HG02623 (cell line): ENCODE data around the gene SYT5.

ENCODE experiments used
- ATAC-seq: cut with Tn5 transposase; IDR thresholded peaks from one replicate; pipeline ENCODE4 v1.9.1; 2021; ENCODE audit warnings: moderate library complexity; ENCODE audit not compliant: unreplicated experiment

Gene SYT5

GRCh38 chr19:55149078-55150003, 30.7 kb downstream of the SYT5 start, which contains the start of gene TNNT1:
TSS of gene TNNT1 (minus strand) at chr19:55149206. CDS start at chr19:55147157, 2,049 bp downstream.
- no peak for ATAC-seq

- no peak for ATAC-seq
These were observed 32.4 kb downstream of the SYT5 start for GRCh38 chr19:55147545-55148251.

- no peak for ATAC-seq
These were observed 33.3 kb downstream of the SYT5 start for GRCh38 chr19:55146705-55147273.

GRCh38 chr19:55146078-55146704, 33.9 kb downstream of the SYT5 start:
- no peak for ATAC-seq

- no peak for ATAC-seq
These were observed 34.9 kb downstream of the SYT5 start for GRCh38 chr19:55145232-55145631.

- ATAC-seq: no peak
These were observed 38.4 kb downstream of the SYT5 start for GRCh38 chr19:55141696-55142095.

GRCh38 chr19:55137915-55138314, 42.2 kb downstream of the SYT5 start:
- ATAC-seq: no peak

GRCh38 chr19:55136399-55137102, 43.5 kb downstream of the SYT5 start:
- ATAC-seq: no peak

GRCh38 chr19:55134736-55135135, 45.4 kb downstream of the SYT5 start:
- ATAC-seq: no peak

GRCh38 chr19:55133639-55134444, 46.2 kb downstream of the SYT5 start:
- no peak for ATAC-seq

GRCh38 chr19:55132453-55133129, 47.5 kb downstream of the SYT5 start:
- ATAC-seq: no peak

GRCh38 chr19:55131421-55131820, 48.7 kb downstream of the SYT5 start:
- no peak for ATAC-seq
